ENCODE data around the gene CABLES2.

CABLES2 gene

GRCh38 chr20:62448038-62448437 is 41.0 kb upstream of the CABLES2 start:
- H3K27me3 ChIP-seq (ENCODE audit: control insufficient read depth, insufficient read depth, low read length), result no peaks in the 10 kb centered on the region
- WGBS (ENCODE audit: insufficient coverage, insufficient read length), result no CpG with 5 or more reads among the region's 10 CpGs
- no peak overlapping the region for H3K27ac ChIP-seq (ENCODE audit: low read length)
- no peaks in the 10 kb centered on the region for H3K36me3 ChIP-seq (ENCODE audit: control insufficient read depth, insufficient read depth, low read length)
- no peaks in the 10 kb centered on the region for H3K4me1 ChIP-seq (ENCODE audit: control insufficient read depth, insufficient read depth, low read length)
- H3K4me3 ChIP-seq (ENCODE audit: low read length), result no peak overlapping the region
- no peaks in the 10 kb centered on the region for H3K9me3 ChIP-seq (ENCODE audit: control insufficient read depth, insufficient read depth, low read length)
- DNase-seq (ENCODE audit: low read depth, low spot score), result no peak

DNA sequence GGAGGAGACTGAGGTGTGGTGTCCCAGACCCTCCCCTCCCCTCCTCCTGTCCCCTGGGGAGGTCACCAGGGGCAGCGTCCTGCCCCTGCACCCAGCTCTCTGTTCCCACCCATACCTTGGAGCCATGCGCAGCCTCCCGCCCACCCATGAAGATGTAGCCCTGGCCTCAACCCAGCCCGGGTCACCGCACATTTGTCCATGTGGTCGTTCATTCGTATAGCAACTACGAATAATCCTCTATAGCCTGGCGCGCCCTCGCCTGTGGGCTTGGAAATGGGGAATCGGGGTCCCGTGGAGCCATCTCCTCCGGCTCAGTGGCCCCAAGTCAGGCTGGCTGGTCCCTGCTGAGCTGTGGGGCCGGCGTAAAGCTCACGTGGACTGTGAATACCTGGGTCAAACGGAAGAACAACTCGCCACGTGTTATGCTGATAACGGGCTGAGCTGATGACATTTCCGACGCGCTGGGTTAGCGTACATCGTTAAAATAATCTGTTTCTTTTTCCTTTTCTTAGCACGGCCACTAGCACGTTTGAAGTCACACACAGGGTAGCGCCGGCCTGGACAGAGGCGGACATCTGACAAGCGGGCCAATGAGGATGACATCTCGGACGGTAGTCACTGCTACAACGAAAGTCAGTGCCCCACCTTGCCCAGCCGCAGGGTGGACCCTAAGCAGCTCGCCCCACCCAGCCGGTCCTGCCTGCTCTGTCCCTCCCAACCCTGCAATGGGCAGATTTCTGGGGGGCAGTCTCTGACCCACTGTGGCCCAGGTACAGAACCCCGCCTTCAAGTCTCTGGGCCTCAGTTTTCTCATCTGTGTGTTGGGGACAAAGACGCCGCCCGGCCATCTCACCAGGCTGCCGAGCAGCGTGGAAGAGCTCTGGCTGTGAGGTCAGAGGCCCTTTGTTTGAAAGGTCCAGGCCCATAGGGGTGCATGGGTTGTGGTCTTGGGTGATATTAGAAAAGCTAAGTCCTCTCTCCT is 40.1 kb upstream of the CABLES2 start:
- no peak for DNase-seq (ENCODE audit: low read depth, low spot score)
- WGBS (ENCODE audit: insufficient coverage, insufficient read length), result no CpG with 5 or more reads among the region's 44 CpGs
- Histone ChIP-seq H3K9me3 (ENCODE audit: control insufficient read depth, insufficient read depth, low read length) (no peaks in the 10 kb centered on the region), H3K4me1 (ENCODE audit: control insufficient read depth, insufficient read depth, low read length) (no peaks in the 10 kb centered on the region), H3K27ac (ENCODE audit: low read length) (no peak overlapping the region), H3K4me3 (ENCODE audit: low read length) (no peak overlapping the region), H3K36me3 (ENCODE audit: control insufficient read depth, insufficient read depth, low read length) (no peaks in the 10 kb centered on the region), H3K27me3 (ENCODE audit: control insufficient read depth, insufficient read depth, low read length) (no peaks in the 10 kb centered on the region)

GRCh38 chr20:62446481-62446880 is 39.4 kb upstream of the CABLES2 start:
- no peaks in the 10 kb centered on the region for H3K27me3 ChIP-seq (ENCODE audit: control insufficient read depth, insufficient read depth, low read length)
- no peaks in the 10 kb centered on the region for H3K9me3 ChIP-seq (ENCODE audit: control insufficient read depth, insufficient read depth, low read length)
- H3K4me3 ChIP-seq (ENCODE audit: low read length), result no peak overlapping the region
- H3K36me3 ChIP-seq (ENCODE audit: control insufficient read depth, insufficient read depth, low read length), result no peaks in the 10 kb centered on the region
- DNase-seq (ENCODE audit: low read depth, low spot score), result no peak
- no peaks in the 10 kb centered on the region for H3K4me1 ChIP-seq (ENCODE audit: control insufficient read depth, insufficient read depth, low read length)
- no CpG with 5 or more reads among the region's 12 CpGs for WGBS (ENCODE audit: insufficient coverage, insufficient read length)
- no peak overlapping the region for H3K27ac ChIP-seq (ENCODE audit: low read length)

GRCh38 chr20:62445553-62446340 is 38.7 kb upstream of the CABLES2 start:
- Histone ChIP-seq H3K36me3 (ENCODE audit: control insufficient read depth, insufficient read depth, low read length) (no peaks in the 10 kb centered on the region), H3K27me3 (ENCODE audit: control insufficient read depth, insufficient read depth, low read length) (no peaks in the 10 kb centered on the region), H3K4me3 (ENCODE audit: low read length) (no peak overlapping the region), H3K4me1 (ENCODE audit: control insufficient read depth, insufficient read depth, low read length) (no peaks in the 10 kb centered on the region), H3K9me3 (ENCODE audit: control insufficient read depth, insufficient read depth, low read length) (no peaks in the 10 kb centered on the region), H3K27ac (ENCODE audit: low read length) (no peak overlapping the region)
- WGBS (ENCODE audit: insufficient coverage, insufficient read length), result no CpG with 5 or more reads among the region's 36 CpGs
- no peak for DNase-seq (ENCODE audit: low read depth, low spot score)

DNA sequence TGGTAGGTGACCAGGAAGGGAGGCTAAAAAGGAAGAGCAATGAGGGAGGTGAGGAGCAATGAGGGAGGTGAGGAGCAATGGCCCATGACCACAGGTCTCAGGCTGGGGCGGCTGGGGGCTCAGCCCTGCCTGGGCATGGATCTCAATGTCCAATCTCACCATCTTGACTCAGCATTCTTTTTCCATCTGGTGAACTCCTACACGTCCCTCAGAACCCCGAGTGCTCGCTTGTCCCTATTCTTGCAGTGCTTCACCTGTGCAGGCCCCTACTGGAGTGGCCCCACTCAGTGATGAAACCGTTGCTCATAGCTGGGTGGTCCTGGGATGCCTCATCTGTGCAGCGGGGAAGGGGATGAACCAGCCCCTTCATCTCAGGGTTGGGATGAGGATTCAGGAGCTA is 37.2 kb upstream of the CABLES2 start:
- Histone ChIP-seq H3K27ac (ENCODE audit: low read length) (no peak overlapping the region), H3K27me3 (ENCODE audit: control insufficient read depth, insufficient read depth, low read length) (no peaks in the 10 kb centered on the region), H3K9me3 (ENCODE audit: control insufficient read depth, insufficient read depth, low read length) (no peaks in the 10 kb centered on the region), H3K36me3 (ENCODE audit: control insufficient read depth, insufficient read depth, low read length) (no peaks in the 10 kb centered on the region), H3K4me1 (ENCODE audit: control insufficient read depth, insufficient read depth, low read length) (no peaks in the 10 kb centered on the region), H3K4me3 (ENCODE audit: low read length) (no peak overlapping the region)
- whole genome bisulfite sequencing (ENCODE audit: insufficient coverage, insufficient read length), result no CpG with 5 or more reads among the region's 6 CpGs
- DNase-seq (ENCODE audit: low read depth, low spot score), result no peak

DNA sequence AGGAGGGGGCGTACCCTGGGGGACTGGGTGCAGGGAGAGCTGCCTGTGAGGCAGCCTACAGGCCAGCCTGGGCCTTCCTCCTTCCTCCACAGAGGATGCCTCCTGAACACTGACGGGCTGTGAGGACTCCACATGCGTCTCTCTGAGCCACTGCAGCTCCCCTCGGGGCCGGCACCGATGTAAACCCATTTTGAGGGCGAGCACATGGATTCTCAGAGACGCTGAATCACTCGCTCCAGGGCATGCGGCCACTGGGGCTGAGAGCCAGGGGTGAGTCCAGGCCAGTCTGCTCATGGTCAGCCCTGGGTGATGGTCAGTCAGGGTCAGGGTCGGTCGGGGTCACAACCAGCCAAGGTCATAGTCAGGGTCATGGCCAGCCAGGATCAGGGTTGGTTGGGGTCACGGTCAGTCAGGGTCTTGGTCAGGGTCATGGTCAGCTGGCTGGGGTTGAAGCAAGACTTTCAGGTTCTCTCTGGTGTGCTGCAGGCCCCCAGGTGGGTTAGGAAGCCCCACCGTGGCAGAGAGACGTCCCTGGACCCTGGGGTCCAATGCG is 35.0 kb upstream of the CABLES2 start:
- Histone ChIP-seq H3K27me3 (ENCODE audit: control insufficient read depth, insufficient read depth, low read length) (no peaks in the 10 kb centered on the region), H3K4me1 (ENCODE audit: control insufficient read depth, insufficient read depth, low read length) (no peaks in the 10 kb centered on the region), H3K9me3 (ENCODE audit: control insufficient read depth, insufficient read depth, low read length) (no peaks in the 10 kb centered on the region), H3K36me3 (ENCODE audit: control insufficient read depth, insufficient read depth, low read length) (no peaks in the 10 kb centered on the region), H3K4me3 (ENCODE audit: low read length) (no peak overlapping the region), H3K27ac (ENCODE audit: low read length) (no peak overlapping the region)
- DNase-seq (ENCODE audit: low read depth, low spot score), result no peak
- no CpG with 5 or more reads among the region's 16 CpGs for WGBS (ENCODE audit: insufficient coverage, insufficient read length)

GRCh38 chr20:62439218-62439617 is 32.1 kb upstream of the CABLES2 start:
- no CpG with 5 or more reads among the region's 5 CpGs for WGBS (ENCODE audit: insufficient coverage, insufficient read length)
- DNase-seq (ENCODE audit: low read depth, low spot score), result no peak
- Histone ChIP-seq H3K4me1 (ENCODE audit: control insufficient read depth, insufficient read depth, low read length) (no peaks in the 10 kb centered on the region), H3K36me3 (ENCODE audit: control insufficient read depth, insufficient read depth, low read length) (no peaks in the 10 kb centered on the region), H3K9me3 (ENCODE audit: control insufficient read depth, insufficient read depth, low read length) (no peaks in the 10 kb centered on the region), H3K27me3 (ENCODE audit: control insufficient read depth, insufficient read depth, low read length) (no peaks in the 10 kb centered on the region), H3K27ac (ENCODE audit: low read length) (no peak overlapping the region), H3K4me3 (ENCODE audit: low read length) (no peak overlapping the region)

DNA sequence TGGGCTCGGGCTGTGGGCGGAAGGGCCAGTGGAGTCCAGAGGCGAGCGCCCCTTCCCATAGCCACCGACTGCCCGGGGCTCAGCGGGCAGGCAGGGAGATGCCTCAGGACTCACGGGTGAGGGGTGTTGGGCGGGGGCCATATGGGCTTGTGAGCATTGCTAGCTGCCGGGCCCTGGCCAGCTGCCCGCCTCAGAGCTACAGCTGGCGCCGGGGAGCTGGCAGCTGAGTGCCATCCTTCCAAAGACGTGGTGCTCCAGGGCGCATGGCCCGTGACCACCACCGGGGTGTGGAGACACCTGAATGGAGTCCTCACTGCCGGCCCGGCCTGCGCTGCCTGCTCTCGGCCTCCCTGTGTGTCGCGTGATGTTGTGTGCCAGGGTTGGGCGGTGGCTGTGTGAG is 30.8 kb upstream of the CABLES2 start:
- Histone ChIP-seq H3K4me1 (ENCODE audit: control insufficient read depth, insufficient read depth, low read length) (no peaks in the 10 kb centered on the region), H3K9me3 (ENCODE audit: control insufficient read depth, insufficient read depth, low read length) (no peaks in the 10 kb centered on the region), H3K27me3 (ENCODE audit: control insufficient read depth, insufficient read depth, low read length) (no peaks in the 10 kb centered on the region), H3K36me3 (ENCODE audit: control insufficient read depth, insufficient read depth, low read length) (no peaks in the 10 kb centered on the region), H3K4me3 (ENCODE audit: low read length) (no peak overlapping the region), H3K27ac (ENCODE audit: low read length) (no peak overlapping the region)
- no CpG with 5 or more reads among the region's 24 CpGs for WGBS (ENCODE audit: insufficient coverage, insufficient read length)
- DNase-seq (ENCODE audit: low read depth, low spot score), result no peak

DNA sequence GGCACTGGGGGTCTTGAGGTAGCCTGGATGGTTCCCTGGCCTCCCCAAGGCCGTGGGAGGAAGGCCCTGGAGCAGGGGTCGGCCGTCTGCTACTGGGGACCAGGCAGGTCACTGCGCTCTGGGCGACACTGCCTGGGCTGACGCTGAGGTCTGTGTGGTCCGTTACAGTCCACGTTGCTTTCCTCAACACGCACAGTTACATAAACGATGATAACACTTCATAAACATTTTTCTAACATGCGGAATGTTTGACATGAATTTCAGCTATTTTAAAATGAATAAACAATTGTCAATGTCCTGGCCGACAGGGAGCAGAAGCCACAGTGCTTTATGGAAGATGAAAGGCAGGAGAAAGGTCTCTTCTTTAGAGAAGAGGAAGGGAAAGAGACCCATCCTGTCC is 30.4 kb upstream of the CABLES2 start:
- no peaks in the 10 kb centered on the region for H3K27me3 ChIP-seq (ENCODE audit: control insufficient read depth, insufficient read depth, low read length)
- no CpG with 5 or more reads among the region's 12 CpGs for WGBS (ENCODE audit: insufficient coverage, insufficient read length)

GRCh38 chr20:62436692-62437091 is 29.6 kb upstream of the CABLES2 start:
- H3K27me3 ChIP-seq (ENCODE audit: control insufficient read depth, insufficient read depth, low read length), result no peaks in the 10 kb centered on the region
- WGBS (ENCODE audit: insufficient coverage, insufficient read length), result no CpG with 5 or more reads among the region's 3 CpGs
- no peak overlapping the region for H3K4me3 ChIP-seq (ENCODE audit: low read length)
- no peaks in the 10 kb centered on the region for H3K36me3 ChIP-seq (ENCODE audit: control insufficient read depth, insufficient read depth, low read length)
- H3K27ac ChIP-seq (ENCODE audit: low read length), result no peak overlapping the region
- no peak for DNase-seq (ENCODE audit: low read depth, low spot score)
- H3K9me3 ChIP-seq (ENCODE audit: control insufficient read depth, insufficient read depth, low read length), result no peaks in the 10 kb centered on the region
- H3K4me1 ChIP-seq (ENCODE audit: control insufficient read depth, insufficient read depth, low read length), result no peaks in the 10 kb centered on the region

More for the DNA sequence above, 30.4 kb upstream of the CABLES2 start:
- Histone ChIP-seq H3K4me1 (ENCODE audit: control insufficient read depth, insufficient read depth, low read length) (no peaks in the 10 kb centered on the region), H3K27ac (ENCODE audit: low read length) (no peak overlapping the region), H3K36me3 (ENCODE audit: control insufficient read depth, insufficient read depth, low read length) (no peaks in the 10 kb centered on the region), H3K9me3 (ENCODE audit: control insufficient read depth, insufficient read depth, low read length) (no peaks in the 10 kb centered on the region), H3K4me3 (ENCODE audit: low read length) (no peak overlapping the region)
- DNase-seq (ENCODE audit: low read depth, low spot score), result no peak

Measured in iPS DF 6.9 (cell line).